OCI-LY7 (cell line): ENCODE data around the gene MPZL3.

Experiments used
- CTCF ChIP-seq: fragments of 200-600 bp; sonication (generic); conservative IDR thresholded peaks from 2 replicates; pipeline ENCODE4 v1.5.1; 2014; ENCODE audit warnings: mild to moderate bottlenecking, antibody characterized with exemption, low read length, moderate library complexity, mixed read lengths
- EZH2phosphoT487 ChIP-seq: fragments of 200-600 bp; sonication (generic); IDR thresholded peaks from 2 replicates; pipeline ENCODE4 v1.6.1; 2018; ENCODE audit warnings: low read depth, borderline replicate concordance, mild to moderate bottlenecking, mixed run types, antibody characterized with exemption, low read length, moderate library complexity, mixed read lengths

- no peak for TF ChIP-seq EZH2phosphoT487
- no peak for TF ChIP-seq CTCF
These were observed 15.3 kb upstream of the MPZL3 start for GRCh38 chr11:118267486-118267885.
